GM19438 (cell line): ENCODE measurements around the gene ASTN2.

ENCODE experiments used
- ATAC-seq: cut with Tn5 transposase; IDR thresholded peaks from one replicate; pipeline ENCODE4 v1.9.1; 2021; ENCODE audit warnings: low read depth; ENCODE audit not compliant: unreplicated experiment

ASTN2 gene

GRCh38 chr9:116506685-116507084 lies 908.2 kb downstream of the ASTN2 start:
- ATAC-seq: no peak

GRCh38 chr9:116504893-116505480 lies 909.9 kb downstream of the ASTN2 start:
- ATAC-seq: peak; percentile 96

- no peak for ATAC-seq
Observed at GRCh38 chr9:116504081-116504480, 910.8 kb downstream of the ASTN2 start.

GRCh38 chr9:116502746-116503145 lies 912.1 kb downstream of the ASTN2 start:
- no peak for ATAC-seq

GRCh38 chr9:116501871-116502270 lies 913.0 kb downstream of the ASTN2 start:
- no peak for ATAC-seq

GRCh38 chr9:116499986-116500871 lies 914.6 kb downstream of the ASTN2 start:
- ATAC-seq: no peak

- ATAC-seq: no peak
Observed at GRCh38 chr9:116499434-116499833, 915.4 kb downstream of the ASTN2 start.

- no peak for ATAC-seq
Observed at GRCh38 chr9:116497095-116497890, 917.6 kb downstream of the ASTN2 start.

- ATAC-seq: no peak
Observed at GRCh38 chr9:116496167-116496566, 918.7 kb downstream of the ASTN2 start.

GRCh38 chr9:116495725-116496124 lies 919.1 kb downstream of the ASTN2 start:
- no peak for ATAC-seq

GRCh38 chr9:116494815-116495634 lies 919.8 kb downstream of the ASTN2 start:
- ATAC-seq: no peak

GRCh38 chr9:116493183-116493860 lies 921.5 kb downstream of the ASTN2 start:
- ATAC-seq: no peak

GRCh38 chr9:116491659-116492058 lies 923.2 kb downstream of the ASTN2 start:
- no peak for ATAC-seq

- no peak for ATAC-seq
Observed at GRCh38 chr9:116491219-116491618, 923.6 kb downstream of the ASTN2 start.

GRCh38 chr9:116490321-116490720 lies 924.5 kb downstream of the ASTN2 start:
- ATAC-seq: no peak

GRCh38 chr9:116488373-116488772 lies 926.5 kb downstream of the ASTN2 start:
- no peak for ATAC-seq

GRCh38 chr9:116484492-116485061 lies 930.3 kb downstream of the ASTN2 start:
- no peak for ATAC-seq

GRCh38 chr9:116483622-116484491 lies 931.0 kb downstream of the ASTN2 start:
- ATAC-seq: no peak

- ATAC-seq: no peak
Observed at GRCh38 chr9:116482740-116483139, 932.1 kb downstream of the ASTN2 start.
